Measurements from ENCODE around the gene ADAMTSL5. TPM values are rescaled to one million over a fixed set of nuclear protein-coding genes. Genes with fewer than 3 reads are reported as not detected.

Gene ADAMTSL5
- total and polyA plus RNA-seq, 2 of the 8 experiments (the other 6 are each of a cell fraction or from before 2014, with no cell fraction given): 0.82 to 0.99 TPM

- TF ChIP-seq YY1 (IDR thresholded peaks at IDR 0.05; ENCODE audit: low read depth, low read length): no peak
- peak; percentile 51; the same call in 1 of the 2 replicates for TF ChIP-seq ATF3 (IDR thresholded peaks at IDR 0.05; ENCODE audit: insufficient read depth, low read depth, low read length)
- no peak for TF ChIP-seq BACH1 (IDR thresholded peaks at IDR 0.05; ENCODE audit: low read length)
- no peak for TF ChIP-seq RXRA (IDR thresholded peaks at IDR 0.05; ENCODE audit: insufficient read depth, low read depth, low read length)
- TF ChIP-seq E2F6 (IDR thresholded peaks at IDR 0.05): peak; percentile 97
- no peak for TF ChIP-seq TCF12 (IDR thresholded peaks at IDR 0.05; ENCODE audit: low read depth, low read length)
- no peak for TF ChIP-seq KDM4A (IDR thresholded peaks at IDR 0.05; ENCODE audit: low read depth, low read length, severe bottlenecking)
- TF ChIP-seq BCL11A (IDR thresholded peaks at IDR 0.05; ENCODE audit: low read depth in 2 of 2, low read length in 2 of 2): no peak
- peak; percentile 40 for TF ChIP-seq TAF7 (optimal IDR thresholded peaks at IDR 0.05; ENCODE audit: borderline replicate concordance, low read depth, low read length)
- TF ChIP-seq SP1 (IDR thresholded peaks at IDR 0.05; ENCODE audit: low read depth, low read length): 0 out of 2 replicates have a peak, but pooled peaks have one; percentile 59
- peak; percentile 93 for TF ChIP-seq SP4 (IDR thresholded peaks at IDR 0.05; ENCODE audit: low read length)
- peak; percentile 61; the same call in 1 of the 2 replicates for TF ChIP-seq CREB1 (IDR thresholded peaks at IDR 0.05)
- TF ChIP-seq SRF (IDR thresholded peaks at IDR 0.05; ENCODE audit: low read depth, low read length): no peak
- TF ChIP-seq CEBPB (IDR thresholded peaks at IDR 0.05; ENCODE audit: low read depth, low read length): no peak
- no peak for TF ChIP-seq EP300 (IDR thresholded peaks at IDR 0.05; ENCODE audit: borderline replicate concordance in 1 of 2, low read depth in 2 of 2, low read length in 2 of 2)
- TF ChIP-seq ASH2L (IDR thresholded peaks at IDR 0.05; ENCODE audit: low read length): peak; percentile 71
- peak in 1 of 2 experiments; percentile 65; a peak in 2 of 4 replicates for TF ChIP-seq SIN3A (conservative IDR thresholded peaks at IDR 0.05 in 1 of 2, IDR thresholded peaks at IDR 0.05 in 1 of 2; ENCODE audit: low read depth in 1 of 2, low read length in 2 of 2)
- peak; percentile 92 for TF ChIP-seq MAX (IDR thresholded peaks at IDR 0.05)
- peak; percentile 54; the same call in 1 of the 2 replicates for TF ChIP-seq CHD2 (IDR thresholded peaks at IDR 0.05; ENCODE audit: low read length)
- no peak for TF ChIP-seq KDM5A (IDR thresholded peaks at IDR 0.05; ENCODE audit: low read length)
These were observed 33.7 kb downstream of the ADAMTSL5 start, which contains the start of gene C19orf25 (continued) for GRCh38 chr19:1478934-1479707.
